Loucy (cell line): ENCODE data around the gene KLK1.

ENCODE experiments used
- EZH2phosphoT487 ChIP-seq: fragments of 200-600 bp; IDR thresholded peaks from 2 replicates; pipeline ENCODE4 v1.6.1; 2018; ENCODE audit warnings: antibody characterized with exemption, mild to moderate bottlenecking, moderate library complexity, borderline replicate concordance
- TF ChIP-seq, protein P1 (sequence below): fragments of 200-600 bp; sonication (generic); conservative IDR thresholded peaks from 2 replicates; pipeline ENCODE4 v1.5.1; 2014; ENCODE audit warnings: mild to moderate bottlenecking, antibody characterized with exemption, low read length

DNA sequence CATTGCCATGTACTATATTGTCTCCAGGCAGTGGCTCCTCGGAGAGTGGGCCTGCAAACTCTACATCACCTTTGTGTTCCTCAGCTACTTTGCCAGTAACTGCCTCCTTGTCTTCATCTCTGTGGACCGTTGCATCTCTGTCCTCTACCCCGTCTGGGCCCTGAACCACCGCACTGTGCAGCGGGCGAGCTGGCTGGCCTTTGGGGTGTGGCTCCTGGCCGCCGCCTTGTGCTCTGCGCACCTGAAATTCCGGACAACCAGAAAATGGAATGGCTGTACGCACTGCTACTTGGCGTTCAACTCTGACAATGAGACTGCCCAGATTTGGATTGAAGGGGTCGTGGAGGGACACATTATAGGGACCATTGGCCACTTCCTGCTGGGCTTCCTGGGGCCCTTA, 52.7 kb downstream of the KLK1 start:
- TF ChIP-seq, protein P1, sequence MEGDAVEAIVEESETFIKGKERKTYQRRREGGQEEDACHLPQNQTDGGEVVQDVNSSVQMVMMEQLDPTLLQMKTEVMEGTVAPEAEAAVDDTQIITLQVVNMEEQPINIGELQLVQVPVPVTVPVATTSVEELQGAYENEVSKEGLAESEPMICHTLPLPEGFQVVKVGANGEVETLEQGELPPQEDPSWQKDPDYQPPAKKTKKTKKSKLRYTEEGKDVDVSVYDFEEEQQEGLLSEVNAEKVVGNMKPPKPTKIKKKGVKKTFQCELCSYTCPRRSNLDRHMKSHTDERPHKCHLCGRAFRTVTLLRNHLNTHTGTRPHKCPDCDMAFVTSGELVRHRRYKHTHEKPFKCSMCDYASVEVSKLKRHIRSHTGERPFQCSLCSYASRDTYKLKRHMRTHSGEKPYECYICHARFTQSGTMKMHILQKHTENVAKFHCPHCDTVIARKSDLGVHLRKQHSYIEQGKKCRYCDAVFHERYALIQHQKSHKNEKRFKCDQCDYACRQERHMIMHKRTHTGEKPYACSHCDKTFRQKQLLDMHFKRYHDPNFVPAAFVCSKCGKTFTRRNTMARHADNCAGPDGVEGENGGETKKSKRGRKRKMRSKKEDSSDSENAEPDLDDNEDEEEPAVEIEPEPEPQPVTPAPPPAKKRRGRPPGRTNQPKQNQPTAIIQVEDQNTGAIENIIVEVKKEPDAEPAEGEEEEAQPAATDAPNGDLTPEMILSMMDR: no peak
- no peak for TF ChIP-seq EZH2phosphoT487
